Peyer's patch (tissue), 4 donors: ENCODE measurements around the gene KCNQ1OT1.

Source experiments
- POLR2A ChIP-seq, 2 donors: fragments of 450-650 bp; IDR thresholded peaks; one replicate each; pipeline ENCODE4 v1.5.1; 2017; ENCODE audit warnings: antibody characterized with exemption in 2 of 2, mild to moderate bottlenecking in 2 of 2, moderate library complexity in 2 of 2
- TF ChIP-seq, protein P1 (sequence below), 6 experiments: fragments of 450-650 bp in 4 of 6; fragments of 200-600 bp in 2 of 6; sonication (generic) in 1 of 6; IDR thresholded peaks; one replicate each; pipeline ENCODE4 v1.5.1; 2017 to 2019; ENCODE audit warnings: antibody characterized with exemption in 6 of 6, mild to moderate bottlenecking in 3 of 6, moderate library complexity in 1 of 6

- TF ChIP-seq, protein P1, sequence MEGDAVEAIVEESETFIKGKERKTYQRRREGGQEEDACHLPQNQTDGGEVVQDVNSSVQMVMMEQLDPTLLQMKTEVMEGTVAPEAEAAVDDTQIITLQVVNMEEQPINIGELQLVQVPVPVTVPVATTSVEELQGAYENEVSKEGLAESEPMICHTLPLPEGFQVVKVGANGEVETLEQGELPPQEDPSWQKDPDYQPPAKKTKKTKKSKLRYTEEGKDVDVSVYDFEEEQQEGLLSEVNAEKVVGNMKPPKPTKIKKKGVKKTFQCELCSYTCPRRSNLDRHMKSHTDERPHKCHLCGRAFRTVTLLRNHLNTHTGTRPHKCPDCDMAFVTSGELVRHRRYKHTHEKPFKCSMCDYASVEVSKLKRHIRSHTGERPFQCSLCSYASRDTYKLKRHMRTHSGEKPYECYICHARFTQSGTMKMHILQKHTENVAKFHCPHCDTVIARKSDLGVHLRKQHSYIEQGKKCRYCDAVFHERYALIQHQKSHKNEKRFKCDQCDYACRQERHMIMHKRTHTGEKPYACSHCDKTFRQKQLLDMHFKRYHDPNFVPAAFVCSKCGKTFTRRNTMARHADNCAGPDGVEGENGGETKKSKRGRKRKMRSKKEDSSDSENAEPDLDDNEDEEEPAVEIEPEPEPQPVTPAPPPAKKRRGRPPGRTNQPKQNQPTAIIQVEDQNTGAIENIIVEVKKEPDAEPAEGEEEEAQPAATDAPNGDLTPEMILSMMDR (IDR thresholded peaks at IDR 0.05): no peak
- no peak for TF ChIP-seq POLR2A (IDR thresholded peaks at IDR 0.05)
Measured at GRCh38 chr11:2701898-2702434, 2.2 kb upstream of the KCNQ1OT1 start.
